MM.1S (cell line): ENCODE data around the gene GBF1.

ENCODE experiments used
- DNase-seq: peaks from one replicate; pipeline ENCODE4 v3.0.0-alpha.2; 2015
- H2AFZ ChIP-seq: fragments of 300-600 bp; sonication (generic); 2 replicates; pipeline ENCODE4 v1.6.0; 2016; ENCODE audit warnings: antibody characterized with exemption, low read length
- H3F3A ChIP-seq: fragments of 300-600 bp; sonication (generic); 2 replicates; pipeline ENCODE4 v1.6.1; 2016; ENCODE audit warnings: mild to moderate bottlenecking, antibody characterized with exemption, low read length, moderate library complexity, mixed read lengths; ENCODE audit not compliant: insufficient read depth
- H3K27ac ChIP-seq: fragments of 300-600 bp; sonication (generic); 2 replicates; pipeline ENCODE4 v1.5.1; 2016; ENCODE audit warnings: mild to moderate bottlenecking, low read length
- H3K27me3 ChIP-seq: fragments of 300-600 bp; sonication (generic); replicated peaks from 2 replicates; pipeline ENCODE4 v1.6.0; 2016; ENCODE audit warnings: low read length; ENCODE audit not compliant: insufficient read depth
- H3K36me3 ChIP-seq: fragments of 300-600 bp; sonication (generic); replicated peaks from 2 replicates; pipeline ENCODE4 v1.6.1; 2016; ENCODE audit warnings: mild to moderate bottlenecking, low read length, mixed read lengths; ENCODE audit not compliant: insufficient read depth
- H3K4me1 ChIP-seq: fragments of 300-600 bp; sonication (generic); 2 replicates; pipeline ENCODE4 v1.6.1; 2016; ENCODE audit warnings: low read length, mixed read lengths
- H3K4me2 ChIP-seq: fragments of 300-600 bp; sonication (generic); 2 replicates; pipeline ENCODE4 v1.6.0; 2016; ENCODE audit warnings: low read depth, low read length
- H3K4me3 ChIP-seq: fragments of 300-600 bp; sonication (generic); 2 replicates; pipeline ENCODE4 v1.5.1; 2016; ENCODE audit warnings: low read length, mixed read lengths
- H3K79me2 ChIP-seq: fragments of 300-600 bp; sonication (generic); 2 replicates; pipeline ENCODE4 v1.6.1; 2016; ENCODE audit warnings: mixed run types, low read length, mixed read lengths
- H3K9ac ChIP-seq: fragments of 300-600 bp; sonication (generic); 2 replicates; pipeline ENCODE4 v1.6.1; 2016; ENCODE audit warnings: low read length, mixed read lengths
- H3K9me2 ChIP-seq: fragments of 300-600 bp; sonication (generic); replicated peaks from 2 replicates; pipeline ENCODE4 v1.6.1; 2016; ENCODE audit warnings: mild to moderate bottlenecking, low read length, mixed read lengths; ENCODE audit not compliant: insufficient read depth
- H3K9me3 ChIP-seq: fragments of 300-600 bp; sonication (generic); replicated peaks from 2 replicates; pipeline ENCODE4 v1.6.1; 2016; ENCODE audit warnings: mild to moderate bottlenecking, low read length, mixed read lengths; ENCODE audit not compliant: insufficient read depth
- H4K20me1 ChIP-seq: fragments of 300-600 bp; sonication (generic); 2 replicates; pipeline ENCODE4 v1.6.1; 2016; ENCODE audit warnings: mild to moderate bottlenecking, low read length, moderate library complexity, mixed read lengths; ENCODE audit not compliant: insufficient read depth
- CTCF ChIP-seq: fragments of 300-600 bp; sonication (generic); IDR thresholded peaks from 2 replicates; pipeline ENCODE4 v1.5.1; 2016; ENCODE audit warnings: antibody characterized with exemption, low read length, mixed read lengths
- EZH2 ChIP-seq: fragments of 300-600 bp; sonication (generic); optimal IDR thresholded peaks from 2 replicates; pipeline ENCODE3; 2017; ENCODE audit warnings: low read depth, mild to moderate bottlenecking, antibody characterized with exemption, low read length, mixed read lengths
- EZH2phosphoT487 ChIP-seq: fragments of 300-600 bp; sonication (generic); IDR thresholded peaks from 2 replicates; pipeline ENCODE4 v1.6.1; 2018; ENCODE audit warnings: antibody characterized with exemption, low read length

The GBF1 gene

GRCh38 chr10:102424916-102425315 lies 179.6 kb downstream of the GBF1 start:
- no peaks in the 10 kb centered on the region for H3K9me2 ChIP-seq
- DNase-seq: no peak
- no peak for TF ChIP-seq EZH2phosphoT487
- TF ChIP-seq EZH2: no peak
- TF ChIP-seq CTCF: no peak
- H3K27ac ChIP-seq: no peak overlapping the region
- peaks cover 19% of the 10 kb centered on the region for H3F3A ChIP-seq
- H3K4me1 ChIP-seq: peaks cover 9% of the 10 kb centered on the region
- H4K20me1 ChIP-seq: no peaks in the 10 kb centered on the region
- peaks cover 4% of the 10 kb centered on the region; the same call in 1 of the 2 replicates for H3K79me2 ChIP-seq
- no peaks in the 10 kb centered on the region for H3K36me3 ChIP-seq
- no peaks in the 10 kb centered on the region for H3K27me3 ChIP-seq
- no peak overlapping the region for H2AFZ ChIP-seq
- no peaks in the 10 kb centered on the region for H3K9me3 ChIP-seq
- H3K4me2 ChIP-seq: no peak overlapping the region
- H3K4me3 ChIP-seq: no peak overlapping the region
- H3K9ac ChIP-seq: no peak overlapping the region

GRCh38 chr10:102425444-102425843 lies 180.1 kb downstream of the GBF1 start:
- peaks cover 6% of the 10 kb centered on the region for H3K4me1 ChIP-seq
- H3K27ac ChIP-seq: no peak overlapping the region
- H3K9me3 ChIP-seq: no peaks in the 10 kb centered on the region
- H3K4me3 ChIP-seq: no peak overlapping the region
- no peak overlapping the region for H2AFZ ChIP-seq
- H3K36me3 ChIP-seq: no peaks in the 10 kb centered on the region
- H3K9me2 ChIP-seq: no peaks in the 10 kb centered on the region
- TF ChIP-seq EZH2: no peak
- no peak for TF ChIP-seq EZH2phosphoT487
- no peaks in the 10 kb centered on the region for H3K27me3 ChIP-seq
- peaks cover 5% of the 10 kb centered on the region; the same call in 1 of the 2 replicates for H3K79me2 ChIP-seq
- no peak overlapping the region for H3K9ac ChIP-seq
- no peak overlapping the region for H3K4me2 ChIP-seq
- H4K20me1 ChIP-seq: no peaks in the 10 kb centered on the region
- H3F3A ChIP-seq: peaks cover 14% of the 10 kb centered on the region
- no peak for DNase-seq

DNA sequence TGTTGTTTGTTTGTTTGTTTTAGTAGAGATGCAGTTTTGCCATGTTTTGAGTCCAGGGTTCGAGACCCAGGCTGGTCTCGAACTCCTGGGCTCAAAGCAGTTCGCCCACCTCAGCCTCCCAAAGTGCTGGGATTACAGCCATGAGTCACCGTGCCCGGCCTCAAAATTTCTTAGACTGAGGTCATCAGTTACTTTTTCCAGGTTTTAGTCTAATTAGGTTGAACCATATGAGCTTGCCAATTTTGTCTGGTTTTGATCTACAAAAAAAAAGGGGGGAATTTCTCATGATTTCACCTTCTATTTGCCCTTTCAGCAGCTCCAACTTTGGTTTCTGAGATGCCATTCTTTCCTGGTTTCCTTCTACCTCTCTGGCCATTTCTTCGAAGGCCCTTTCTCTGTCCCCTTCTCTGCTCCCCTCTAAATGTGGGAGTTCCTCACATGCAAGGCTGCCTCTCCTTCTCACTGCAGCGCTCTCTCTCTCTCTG lies 181.5 kb downstream of the GBF1 start:
- no peak overlapping the region for H3K9ac ChIP-seq
- H3K4me3 ChIP-seq: no peak overlapping the region
- H3K9me2 ChIP-seq: no peaks in the 10 kb centered on the region
- H3K4me2 ChIP-seq: no peak overlapping the region
- H3K36me3 ChIP-seq: no peaks in the 10 kb centered on the region
- no peaks in the 10 kb centered on the region for H4K20me1 ChIP-seq
- H3K27ac ChIP-seq: no peak overlapping the region
- H2AFZ ChIP-seq: no peak overlapping the region
- TF ChIP-seq CTCF (no peak), EZH2phosphoT487 (no peak), EZH2 (no peak)
- no peak for DNase-seq
- H3K27me3 ChIP-seq: no peaks in the 10 kb centered on the region
- peaks cover 15% of the 10 kb centered on the region for H3K79me2 ChIP-seq
- H3F3A ChIP-seq: peaks cover 12% of the 10 kb centered on the region
- H3K4me1 ChIP-seq: peaks cover 11% of the 10 kb centered on the region
- H3K9me3 ChIP-seq: no peaks in the 10 kb centered on the region

GRCh38 chr10:102429468-102429867 lies 184.1 kb downstream of the GBF1 start:
- H3K4me2 ChIP-seq: no peak overlapping the region
- no peaks in the 10 kb centered on the region for H3K9me3 ChIP-seq
- no peak overlapping the region for H3K4me3 ChIP-seq
- no peak overlapping the region for H3K9ac ChIP-seq
- H3K4me1 ChIP-seq: peaks cover 9% of the 10 kb centered on the region; the same call in 1 of the 2 replicates
- no peaks in the 10 kb centered on the region for H4K20me1 ChIP-seq
- no peak for TF ChIP-seq EZH2
- TF ChIP-seq EZH2phosphoT487: no peak
- TF ChIP-seq CTCF: no peak
- H3K9me2 ChIP-seq: no peaks in the 10 kb centered on the region
- no peaks in the 10 kb centered on the region for H3K36me3 ChIP-seq
- no peak overlapping the region for H3K27ac ChIP-seq
- H2AFZ ChIP-seq: no peak overlapping the region
- H3K27me3 ChIP-seq: peaks cover 10% of the 10 kb centered on the region
- H3K79me2 ChIP-seq: peaks cover 16% of the 10 kb centered on the region
- DNase-seq: no peak
- H3F3A ChIP-seq: peaks cover 10% of the 10 kb centered on the region; the same call in 1 of the 2 replicates
